HEK293 (cell line): Measurements from ENCODE around the gene UMAD1.

ENCODE experiments used
- CTCF ChIA-PET: fragments of 350-600 bp; formaldehyde crosslinking; extraction: SDS; loops from one replicate; lab custom pipeline; 2021; ENCODE audit warnings: antibody characterized with exemption; lab: Yijun Ruan, JAX
- POLR2A ChIA-PET: fragments of 300-600 bp; formaldehyde crosslinking; extraction: SDS; loops from one replicate; lab custom pipeline; 2020; ENCODE audit warnings: antibody characterized with exemption, inconsistent platforms; lab: Yijun Ruan, JAX
- H3K27ac ChIP-seq: fragments of 200-500 bp; sonication (Bioruptor generic); 2 replicates; pipeline ENCODE4 v1.5.1; 2014; ENCODE audit warnings: low read depth, low read length, control low read depth, inconsistent platforms; ENCODE audit errors: extremely low read depth
- H3K36me3 ChIP-seq, 2 experiments: fragments of 200-500 bp in 1 of 2; sonication (Bioruptor generic) in 1 of 2; 1 replicate in 1 of 2; 2 replicates in 1 of 2; pipeline ENCODE4 v1.5.1; 2014 to 2017; ENCODE audit warnings: inconsistent platforms in 2 of 2, low read length in 2 of 2; ENCODE audit not compliant: control insufficient read depth in 2 of 2, insufficient read depth in 1 of 2
- H3K4me1 ChIP-seq: fragments of 200-500 bp; sonication (Bioruptor generic); 2 replicates; pipeline ENCODE4 v1.5.1; 2014; ENCODE audit warnings: mild to moderate bottlenecking, low read length, inconsistent platforms; ENCODE audit not compliant: control insufficient read depth, insufficient read depth
- H3K4me3 ChIP-seq: 2 replicates; pipeline ENCODE4 v1.5.1; 2011; ENCODE audit warnings: low read depth, mild to moderate bottlenecking, control low read depth, low read length, moderate library complexity
- H3K9me3 ChIP-seq: fragments of 200-500 bp; sonication (Bioruptor generic); 2 replicates; pipeline ENCODE4 v1.5.1; 2014; ENCODE audit warnings: low read depth, low read length, inconsistent platforms; ENCODE audit not compliant: control insufficient read depth, insufficient read depth
- BCL11B ChIP-seq: fragments of 450-650 bp; formaldehyde crosslinking; IDR thresholded peaks from 2 replicates; pipeline ENCODE4 v1.5.1; 2016; ENCODE audit warnings: low read depth, missing biosample characterization, missing genetic modification characterization
- FEZF1 ChIP-seq: fragments of 450-650 bp; formaldehyde crosslinking; IDR thresholded peaks from 2 replicates; pipeline ENCODE4 v1.5.1; 2016; ENCODE audit warnings: missing biosample characterization, missing genetic modification characterization
- GLIS2 ChIP-seq: fragments of 450-650 bp; formaldehyde crosslinking; IDR thresholded peaks from 2 replicates; pipeline ENCODE4 v1.5.1; 2016; ENCODE audit warnings: missing biosample characterization, missing genetic modification characterization
- HOXC10 ChIP-seq: sonication (generic); formaldehyde crosslinking; IDR thresholded peaks from 2 replicates; pipeline ENCODE4 v1.8.1; 2023; ENCODE audit warnings: mild to moderate bottlenecking, missing genetic modification reagents
- KLF1 ChIP-seq: fragments of 450-650 bp; formaldehyde crosslinking; IDR thresholded peaks from 2 replicates; pipeline ENCODE4 v1.5.1; 2016; ENCODE audit warnings: missing biosample characterization, missing genetic modification characterization
- OSR2 ChIP-seq: fragments of 450-650 bp; formaldehyde crosslinking; IDR thresholded peaks from 2 replicates; pipeline ENCODE4 v1.5.1; 2016; ENCODE audit warnings: missing biosample characterization, missing genetic modification characterization
- WT1 ChIP-seq: fragments of 450-650 bp; formaldehyde crosslinking; IDR thresholded peaks from 2 replicates; pipeline ENCODE4 v1.5.1; 2016; ENCODE audit warnings: missing biosample characterization, missing genetic modification characterization
- ZBTB7A ChIP-seq: fragments of 450-650 bp; formaldehyde crosslinking; IDR thresholded peaks from 2 replicates; pipeline ENCODE4 v1.5.1; 2016; ENCODE audit warnings: low read depth, missing biosample characterization, missing genetic modification characterization
- ZEB2 ChIP-seq: fragments of 450-650 bp; formaldehyde crosslinking; IDR thresholded peaks from 2 replicates; pipeline ENCODE4 v1.5.1; 2016; ENCODE audit warnings: missing biosample characterization, missing genetic modification characterization
- ZFHX2 ChIP-seq: fragments of 450-650 bp; formaldehyde crosslinking; conservative IDR thresholded peaks from 2 replicates; pipeline ENCODE4 v1.5.1; 2016; ENCODE audit warnings: missing biosample characterization, missing genetic modification characterization
- ZFP37 ChIP-seq: fragments of 450-650 bp; formaldehyde crosslinking; IDR thresholded peaks from 2 replicates; pipeline ENCODE4 v1.5.1; 2016; ENCODE audit warnings: missing biosample characterization, missing genetic modification characterization
- ZNF157 ChIP-seq: fragments of 450-650 bp; formaldehyde crosslinking; IDR thresholded peaks from 2 replicates; pipeline ENCODE4 v1.5.1; 2016; ENCODE audit warnings: missing biosample characterization, missing genetic modification characterization
- ZNF19 ChIP-seq: fragments of 450-650 bp; formaldehyde crosslinking; IDR thresholded peaks from 2 replicates; pipeline ENCODE4; 2016; ENCODE audit warnings: missing biosample characterization, missing genetic modification characterization, low read depth
- ZNF248 ChIP-seq: fragments of 450-650 bp; formaldehyde crosslinking; IDR thresholded peaks from 2 replicates; pipeline ENCODE4 v1.5.1; 2017; ENCODE audit warnings: missing biosample characterization, missing genetic modification characterization
- ZNF37A ChIP-seq: fragments of 450-650 bp; IDR thresholded peaks from 2 replicates; pipeline ENCODE4 v1.5.1; 2018; ENCODE audit warnings: missing biosample characterization, missing genetic modification characterization
- ZNF416 ChIP-seq: fragments of 450-650 bp; formaldehyde crosslinking; IDR thresholded peaks from 2 replicates; pipeline ENCODE4 v1.5.1; 2016; ENCODE audit warnings: missing biosample characterization, missing genetic modification characterization
- ZNF433 ChIP-seq: fragments of 450-650 bp; formaldehyde crosslinking; IDR thresholded peaks from 2 replicates; pipeline ENCODE4 v1.5.1; 2016; ENCODE audit warnings: missing biosample characterization, missing genetic modification characterization, low read depth
- ZNF596 ChIP-seq: fragments of 450-650 bp; IDR thresholded peaks from 2 replicates; pipeline ENCODE4 v1.5.0; 2018; ENCODE audit warnings: missing biosample characterization, mild to moderate bottlenecking, missing genetic modification characterization, moderate library complexity
- ZNF600 ChIP-seq: fragments of 450-650 bp; formaldehyde crosslinking; IDR thresholded peaks from 2 replicates; pipeline ENCODE4 v1.5.1; 2016; ENCODE audit warnings: missing biosample characterization, missing genetic modification characterization
- ZNF624 ChIP-seq: fragments of 450-650 bp; formaldehyde crosslinking; IDR thresholded peaks from 2 replicates; pipeline ENCODE4 v1.5.1; 2017; ENCODE audit warnings: missing biosample characterization, missing genetic modification characterization
- ZNF658 ChIP-seq: fragments of 450-650 bp; formaldehyde crosslinking; IDR thresholded peaks from 2 replicates; pipeline ENCODE4; 2016; ENCODE audit warnings: missing biosample characterization, missing genetic modification characterization
- ZNF777 ChIP-seq: fragments of 450-650 bp; formaldehyde crosslinking; IDR thresholded peaks from 2 replicates; pipeline ENCODE4 v1.5.1; 2017; ENCODE audit warnings: missing biosample characterization, missing genetic modification characterization, borderline replicate concordance
- ZNF830 ChIP-seq: fragments of 450-650 bp; IDR thresholded peaks from 2 replicates; pipeline ENCODE4 v1.5.0; 2018; ENCODE audit warnings: missing biosample characterization, missing genetic modification characterization, low read depth, mild to moderate bottlenecking, moderate library complexity
- ZNF837 ChIP-seq: fragments of 450-650 bp; formaldehyde crosslinking; IDR thresholded peaks from 2 replicates; pipeline ENCODE4 v1.5.1; 2016; ENCODE audit warnings: missing biosample characterization, missing genetic modification characterization
- ZXDB ChIP-seq: fragments of 450-650 bp; formaldehyde crosslinking; IDR thresholded peaks from 2 replicates; pipeline ENCODE4 v1.5.1; 2016; ENCODE audit warnings: missing biosample characterization, missing genetic modification characterization
- TF ChIP-seq, protein P1 (sequence below): fragments of 450-650 bp; formaldehyde crosslinking; IDR thresholded peaks from 2 replicates; pipeline ENCODE4 v1.5.1; 2016; ENCODE audit warnings: missing biosample characterization, missing genetic modification characterization, borderline replicate concordance
- TF ChIP-seq, protein P2 (sequence below): fragments of 450-650 bp; formaldehyde crosslinking; IDR thresholded peaks from 2 replicates; pipeline ENCODE4 v1.5.1; 2016; ENCODE audit warnings: missing biosample characterization, missing genetic modification characterization
- TF ChIP-seq, protein P3 (sequence below): fragments of 450-650 bp; formaldehyde crosslinking; IDR thresholded peaks from 2 replicates; pipeline ENCODE4 v1.5.1; 2016; ENCODE audit warnings: missing biosample characterization, missing genetic modification characterization

The UMAD1 gene

DNA sequence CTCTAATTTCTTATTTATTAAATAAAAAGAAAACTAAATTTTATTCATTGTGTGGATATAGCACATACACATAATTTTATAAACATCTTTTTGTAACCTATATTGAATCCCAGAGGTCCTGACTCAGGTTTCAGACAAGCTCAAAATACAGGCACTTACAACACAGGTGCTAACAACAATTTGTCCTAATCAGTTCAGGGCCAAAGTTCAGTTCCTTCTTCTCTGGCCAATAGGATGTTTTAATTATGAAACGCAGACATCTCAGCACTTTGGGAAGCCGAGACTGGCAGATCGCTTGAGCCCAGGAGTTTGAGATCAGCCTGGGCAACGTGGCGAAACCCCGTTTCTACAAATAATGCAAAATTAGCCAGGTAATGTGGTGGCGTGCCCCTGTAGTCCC is 62.9 kb downstream of the UMAD1 start:
- POLR2A ChIA-PET, result no interaction called here
- TF ChIP-seq ZNF658 (tag by site-specific recombination) (no peak), ZNF777 (tag by site-specific recombination) (no peak), KLF1 (no peak), BCL11B (tag by site-specific recombination) (no peak), ZNF157 (tag by site-specific recombination) (no peak), ZNF600 (tag by site-specific recombination) (no peak), OSR2 (tag by site-specific recombination) (no peak), ZNF837 (tag by site-specific recombination) (no peak)
- TF ChIP-seq, protein P1, sequence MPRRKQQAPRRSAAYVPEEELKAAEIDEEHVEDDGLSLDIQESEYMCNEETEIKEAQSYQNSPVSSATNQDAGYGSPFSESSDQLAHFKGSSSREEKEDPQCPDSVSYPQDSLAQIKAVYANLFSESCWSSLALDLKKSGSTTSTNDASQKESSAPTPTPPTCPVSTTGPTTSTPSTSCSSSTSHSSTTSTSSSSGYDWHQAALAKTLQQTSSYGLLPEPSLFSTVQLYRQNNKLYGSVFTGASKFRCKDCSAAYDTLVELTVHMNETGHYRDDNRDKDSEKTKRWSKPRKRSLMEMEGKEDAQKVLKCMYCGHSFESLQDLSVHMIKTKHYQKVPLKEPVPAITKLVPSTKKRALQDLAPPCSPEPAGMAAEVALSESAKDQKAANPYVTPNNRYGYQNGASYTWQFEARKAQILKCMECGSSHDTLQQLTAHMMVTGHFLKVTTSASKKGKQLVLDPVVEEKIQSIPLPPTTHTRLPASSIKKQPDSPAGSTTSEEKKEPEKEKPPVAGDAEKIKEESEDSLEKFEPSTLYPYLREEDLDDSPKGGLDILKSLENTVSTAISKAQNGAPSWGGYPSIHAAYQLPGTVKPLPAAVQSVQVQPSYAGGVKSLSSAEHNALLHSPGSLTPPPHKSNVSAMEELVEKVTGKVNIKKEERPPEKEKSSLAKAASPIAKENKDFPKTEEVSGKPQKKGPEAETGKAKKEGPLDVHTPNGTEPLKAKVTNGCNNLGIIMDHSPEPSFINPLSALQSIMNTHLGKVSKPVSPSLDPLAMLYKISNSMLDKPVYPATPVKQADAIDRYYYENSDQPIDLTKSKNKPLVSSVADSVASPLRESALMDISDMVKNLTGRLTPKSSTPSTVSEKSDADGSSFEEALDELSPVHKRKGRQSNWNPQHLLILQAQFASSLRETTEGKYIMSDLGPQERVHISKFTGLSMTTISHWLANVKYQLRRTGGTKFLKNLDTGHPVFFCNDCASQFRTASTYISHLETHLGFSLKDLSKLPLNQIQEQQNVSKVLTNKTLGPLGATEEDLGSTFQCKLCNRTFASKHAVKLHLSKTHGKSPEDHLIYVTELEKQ, result no peak
- TF ChIP-seq, protein P2, sequence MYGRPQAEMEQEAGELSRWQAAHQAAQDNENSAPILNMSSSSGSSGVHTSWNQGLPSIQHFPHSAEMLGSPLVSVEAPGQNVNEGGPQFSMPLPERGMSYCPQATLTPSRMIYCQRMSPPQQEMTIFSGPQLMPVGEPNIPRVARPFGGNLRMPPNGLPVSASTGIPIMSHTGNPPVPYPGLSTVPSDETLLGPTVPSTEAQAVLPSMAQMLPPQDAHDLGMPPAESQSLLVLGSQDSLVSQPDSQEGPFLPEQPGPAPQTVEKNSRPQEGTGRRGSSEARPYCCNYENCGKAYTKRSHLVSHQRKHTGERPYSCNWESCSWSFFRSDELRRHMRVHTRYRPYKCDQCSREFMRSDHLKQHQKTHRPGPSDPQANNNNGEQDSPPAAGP (tag by site-specific recombination), result no peak
- Histone ChIP-seq H3K9me3 (no peaks in the 10 kb centered on the region), H3K4me3 (no peak overlapping the region), H3K36me3 (no peaks in the 10 kb centered on the region), H3K4me1 (peaks cover 4% of the 10 kb centered on the region), H3K27ac (no peak overlapping the region)
- CTCF ChIA-PET, result interaction anchor here (2.7 kb wide), 1 partner anchor 22 kb away, joined by 10 read pairs; no protein-coding TSS in a partner anchor

DNA sequence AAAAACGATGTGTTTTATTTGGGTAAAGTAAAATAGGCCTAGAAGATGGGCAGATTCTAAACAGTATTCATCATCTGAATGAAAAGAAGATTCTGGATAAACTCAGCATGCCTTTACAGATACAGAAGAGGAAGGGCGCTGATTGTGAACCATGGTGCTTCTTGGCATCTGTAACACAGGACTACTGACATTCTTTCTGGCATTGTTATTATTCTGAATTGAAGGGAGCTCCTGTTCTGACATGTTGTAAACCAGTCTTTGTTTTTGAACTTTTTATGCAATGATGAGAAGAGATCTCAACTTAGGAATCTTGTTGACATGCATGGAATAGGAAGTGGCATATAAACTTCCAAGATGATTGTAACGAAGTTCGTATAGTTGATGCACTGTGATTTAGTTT is 64.3 kb downstream of the UMAD1 start:
- H3K4me1 ChIP-seq, result peaks cover 11% of the 10 kb centered on the region
- no peak overlapping the region for H3K4me3 ChIP-seq
- TF ChIP-seq, protein P3, sequence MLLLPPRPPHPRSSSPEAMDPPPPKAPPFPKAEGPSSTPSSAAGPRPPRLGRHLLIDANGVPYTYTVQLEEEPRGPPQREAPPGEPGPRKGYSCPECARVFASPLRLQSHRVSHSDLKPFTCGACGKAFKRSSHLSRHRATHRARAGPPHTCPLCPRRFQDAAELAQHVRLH (tag by site-specific recombination), result no peak
- TF ChIP-seq ZXDB (tag by site-specific recombination), result no peak
- no peak for TF ChIP-seq GLIS2 (tag by site-specific recombination)
- no peak for TF ChIP-seq ZNF624 (tag by site-specific recombination)
- no peak for TF ChIP-seq ZFP37 (tag by site-specific recombination)
- H3K36me3 ChIP-seq, result no peaks in the 10 kb centered on the region
- no peaks in the 10 kb centered on the region for H3K9me3 ChIP-seq
- ChIA-PET POLR2A (no interaction called here), CTCF (interaction anchor here (0.6 kb wide), 1 partner anchor 10 kb away, joined by 3 read pairs; no protein-coding TSS in a partner anchor)
- H3K27ac ChIP-seq, result no peak overlapping the region

DNA sequence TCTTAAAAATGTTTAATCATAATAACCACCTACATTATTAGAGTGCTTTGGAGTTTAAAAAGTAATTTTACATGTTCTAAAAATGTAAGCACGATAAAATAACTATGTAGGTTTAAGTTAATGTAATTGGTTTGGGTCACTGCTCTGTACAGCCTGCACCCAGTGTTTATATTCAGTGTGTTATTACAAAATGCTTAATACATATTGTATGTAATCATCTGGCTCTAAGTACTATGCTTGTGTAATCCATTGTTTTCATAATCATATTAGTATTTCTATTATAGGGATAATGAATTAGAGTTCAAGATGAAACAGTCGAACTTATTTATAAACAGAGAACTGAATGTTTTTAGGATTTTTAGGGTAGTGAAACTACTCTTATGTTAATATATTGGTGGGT is 64.8 kb downstream of the UMAD1 start:
- H3K4me1 ChIP-seq, result peaks cover 11% of the 10 kb centered on the region
- H3K9me3 ChIP-seq, result no peaks in the 10 kb centered on the region
- no peak overlapping the region for H3K4me3 ChIP-seq
- H3K36me3 ChIP-seq, result no peaks in the 10 kb centered on the region
- no peak for TF ChIP-seq ZNF596
- no peak for TF ChIP-seq ZNF37A
- no peak for TF ChIP-seq ZEB2
- TF ChIP-seq ZNF416, result no peak
- no peak for TF ChIP-seq ZNF433 (tag by site-specific recombination)
- TF ChIP-seq FEZF1 (tag by site-specific recombination), result no peak
- TF ChIP-seq WT1 (tag by site-specific recombination), result no peak
- no peak for TF ChIP-seq ZBTB7A (tag by site-specific recombination)
- no peak for TF ChIP-seq ZNF830 (tag by site-specific recombination)
- TF ChIP-seq ZNF19 (tag by site-specific recombination), result no peak
- TF ChIP-seq HOXC10, result no peak
- no peak for TF ChIP-seq ZFHX2 (tag by site-specific recombination)
- no peak for TF ChIP-seq ZNF248 (tag by site-specific recombination)
- CTCF ChIA-PET, result no interaction called here
- H3K27ac ChIP-seq, result no peak overlapping the region
- POLR2A ChIA-PET, result no interaction called here
